Omental fat pad (tissue), 4 donors: ENCODE measurements around the gene MMRN1. TPM values are rescaled to one million over a fixed set of nuclear protein-coding genes. Genes with fewer than 3 reads are reported as not detected.

ENCODE experiments used
- ATAC-seq: fragments of 150-250 bp; one replicate; pipeline ENCODE4 v1.9.1; 2016; ENCODE audit warnings: mild to moderate bottlenecking, moderate library complexity; ENCODE audit not compliant: low FRiP score
- DNase-seq: peaks from one replicate; pipeline ENCODE4 v3.0.0-alpha.2; 2019; ENCODE audit warnings: low spot score
- CTCF ChIP-seq, 3 donors: fragments of 450-650 bp; IDR thresholded peaks; one replicate each; pipeline ENCODE4 v1.5.1; 2016 to 2017; ENCODE audit warnings: antibody characterized with exemption in 3 of 3, mild to moderate bottlenecking in 3 of 3, moderate library complexity in 2 of 3
- total RNA-seq, 4 donors: library from RNA; depleted of rRNA; stranded (reverse); fragments of >200 nt; gene quantifications; one replicate each; pipeline ENCODE4 v1.1.0, GENCODE V29; 2016

The MMRN1 gene, protein sequence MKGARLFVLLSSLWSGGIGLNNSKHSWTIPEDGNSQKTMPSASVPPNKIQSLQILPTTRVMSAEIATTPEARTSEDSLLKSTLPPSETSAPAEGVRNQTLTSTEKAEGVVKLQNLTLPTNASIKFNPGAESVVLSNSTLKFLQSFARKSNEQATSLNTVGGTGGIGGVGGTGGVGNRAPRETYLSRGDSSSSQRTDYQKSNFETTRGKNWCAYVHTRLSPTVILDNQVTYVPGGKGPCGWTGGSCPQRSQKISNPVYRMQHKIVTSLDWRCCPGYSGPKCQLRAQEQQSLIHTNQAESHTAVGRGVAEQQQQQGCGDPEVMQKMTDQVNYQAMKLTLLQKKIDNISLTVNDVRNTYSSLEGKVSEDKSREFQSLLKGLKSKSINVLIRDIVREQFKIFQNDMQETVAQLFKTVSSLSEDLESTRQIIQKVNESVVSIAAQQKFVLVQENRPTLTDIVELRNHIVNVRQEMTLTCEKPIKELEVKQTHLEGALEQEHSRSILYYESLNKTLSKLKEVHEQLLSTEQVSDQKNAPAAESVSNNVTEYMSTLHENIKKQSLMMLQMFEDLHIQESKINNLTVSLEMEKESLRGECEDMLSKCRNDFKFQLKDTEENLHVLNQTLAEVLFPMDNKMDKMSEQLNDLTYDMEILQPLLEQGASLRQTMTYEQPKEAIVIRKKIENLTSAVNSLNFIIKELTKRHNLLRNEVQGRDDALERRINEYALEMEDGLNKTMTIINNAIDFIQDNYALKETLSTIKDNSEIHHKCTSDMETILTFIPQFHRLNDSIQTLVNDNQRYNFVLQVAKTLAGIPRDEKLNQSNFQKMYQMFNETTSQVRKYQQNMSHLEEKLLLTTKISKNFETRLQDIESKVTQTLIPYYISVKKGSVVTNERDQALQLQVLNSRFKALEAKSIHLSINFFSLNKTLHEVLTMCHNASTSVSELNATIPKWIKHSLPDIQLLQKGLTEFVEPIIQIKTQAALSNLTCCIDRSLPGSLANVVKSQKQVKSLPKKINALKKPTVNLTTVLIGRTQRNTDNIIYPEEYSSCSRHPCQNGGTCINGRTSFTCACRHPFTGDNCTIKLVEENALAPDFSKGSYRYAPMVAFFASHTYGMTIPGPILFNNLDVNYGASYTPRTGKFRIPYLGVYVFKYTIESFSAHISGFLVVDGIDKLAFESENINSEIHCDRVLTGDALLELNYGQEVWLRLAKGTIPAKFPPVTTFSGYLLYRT
- total RNA-seq = 10 to 100 TPM in 3 of 4 donors, 1 to 10 TPM in 1; 8.0 to 79.6 (median 57.7) TPM

- ATAC-seq = no peak
- no peak for DNase-seq
- TF ChIP-seq CTCF (IDR thresholded peaks at IDR 0.05) = no peak
These were observed at the start of gene MMRN1 for GRCh38 chr4:89894649-89895550. TSS of gene MMRN1 (plus strand) at chr4:89894854. CDS start at chr4:89894972, 118 bp downstream.

GRCh38 chr4:89847571-89848325 is 46.9 kb upstream of the MMRN1 start:
- ATAC-seq (no peak), DNase-seq (no peak)
- no peak for TF ChIP-seq CTCF (IDR thresholded peaks at IDR 0.05)

- ATAC-seq (no peak), DNase-seq (no peak)
- no peak for TF ChIP-seq CTCF (IDR thresholded peaks at IDR 0.05)
These were observed 39.4 kb upstream of the MMRN1 start for GRCh38 chr4:89855236-89855635.

DNA sequence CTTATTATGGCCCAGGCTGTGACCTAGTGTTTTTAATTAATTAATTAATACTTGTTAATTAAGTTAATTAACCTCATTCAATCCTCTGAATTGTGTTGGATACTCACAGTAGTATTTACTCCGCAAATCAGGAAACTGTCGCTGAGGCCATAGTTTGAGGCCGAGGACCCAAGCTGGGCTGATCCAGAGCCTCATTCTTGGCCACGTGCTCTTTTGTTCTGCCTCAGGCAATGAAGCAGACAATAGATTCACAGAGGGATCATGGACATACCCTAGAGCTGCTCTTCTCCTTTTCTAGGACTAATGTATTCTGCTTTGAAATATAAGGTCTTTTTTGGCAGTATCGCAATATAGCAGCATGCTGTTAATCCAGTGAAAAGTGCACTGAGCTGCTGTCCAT is 33.7 kb upstream of the MMRN1 start:
- ATAC-seq (no peak), DNase-seq (no peak)
- no peak for TF ChIP-seq CTCF (IDR thresholded peaks at IDR 0.05)

- no peak for DNase-seq
- no peak for TF ChIP-seq CTCF (IDR thresholded peaks at IDR 0.05)
- ATAC-seq = no peak
These were observed 31.1 kb upstream of the MMRN1 start for GRCh38 chr4:89863533-89863932.
